ENCODE data around the gene DCUN1D1. TPM values are rescaled to one million over a fixed set of nuclear protein-coding genes. Genes with fewer than 3 reads are reported as not detected.
A peak's percentile ranks its signal among the peaks of the same experiment; 100 is the strongest.

Gene DCUN1D1
- total and polyA plus RNA-seq, 8 donors: 7.0 to 56.4 (median 14.5) TPM

DNA sequence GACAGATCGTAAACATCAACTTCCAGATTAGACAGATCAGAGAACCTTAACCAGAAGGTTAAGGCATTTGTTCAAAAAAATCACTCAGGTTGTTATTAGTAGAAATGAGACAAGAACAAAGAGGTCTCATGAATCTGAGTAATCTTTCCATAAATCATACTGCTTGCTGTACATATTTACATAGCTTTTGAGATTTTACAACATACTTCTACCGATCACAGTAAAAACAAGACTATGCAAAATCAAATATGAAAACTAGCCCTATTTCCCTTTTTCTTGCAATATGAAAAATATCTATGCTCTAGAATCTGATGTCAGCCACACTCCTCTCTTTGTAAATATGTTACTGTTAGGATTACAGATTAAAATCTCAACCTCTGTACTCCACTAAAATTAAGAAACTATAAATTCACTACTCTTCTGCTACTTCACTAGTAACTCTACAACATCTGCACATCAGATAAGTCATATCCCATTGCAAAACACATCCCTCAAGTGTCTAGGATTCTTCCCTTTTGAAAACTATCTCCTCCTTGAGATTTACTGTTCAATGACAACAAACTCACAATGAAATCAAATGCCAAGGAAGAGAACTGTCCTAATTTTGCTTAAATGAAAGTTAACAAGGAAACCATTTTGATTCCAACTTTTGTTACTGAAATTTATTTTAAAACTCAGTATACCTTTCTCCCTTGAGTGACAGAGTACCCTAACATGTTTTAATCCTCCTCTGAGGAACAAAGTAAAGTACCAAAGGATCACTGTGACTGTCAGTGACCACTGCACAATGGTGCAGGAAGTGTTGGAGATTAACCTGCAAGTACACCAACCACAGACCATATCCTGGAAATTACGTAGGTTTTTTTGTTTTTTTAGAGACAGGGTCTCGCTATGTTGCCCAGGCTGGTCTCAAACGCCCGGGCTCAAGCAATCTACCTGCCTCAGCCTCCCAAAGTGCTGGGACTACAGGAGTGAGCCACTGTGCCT is 12.8 kb downstream of the DCUN1D1 start:
- H3K4me3 ChIP-seq: no peak overlapping the region
- H3K27me3 ChIP-seq: no peaks in the 10 kb centered on the region
- H3K27ac ChIP-seq: no peak overlapping the region
- peaks cover 0 to 13% (median 5%) of the 10 kb centered on the region in 4 donors for H3K36me3 ChIP-seq
- peaks cover under 1 to 70% (median 32%) of the 10 kb centered on the region in 4 donors for H3K4me1 ChIP-seq
- peak in 1 of 2 donors; percentile 20 for DNase-seq
- 58 to 68% (median 67%) methylated on average over 6 of the region's 6 CpGs for WGBS, 5 donors
- H3K9me3 ChIP-seq: no peaks in the 10 kb centered on the region
- TF ChIP-seq POLR2AphosphoS5 (IDR thresholded peaks at IDR 0.05) (peak in 1 of 3 donors; percentile 13), EP300 (IDR thresholded peaks at IDR 0.05) (no peak), POLR2A (IDR thresholded peaks at IDR 0.05) (peak in 1 of 4 donors; percentile 6)
- TF ChIP-seq, protein P1, sequence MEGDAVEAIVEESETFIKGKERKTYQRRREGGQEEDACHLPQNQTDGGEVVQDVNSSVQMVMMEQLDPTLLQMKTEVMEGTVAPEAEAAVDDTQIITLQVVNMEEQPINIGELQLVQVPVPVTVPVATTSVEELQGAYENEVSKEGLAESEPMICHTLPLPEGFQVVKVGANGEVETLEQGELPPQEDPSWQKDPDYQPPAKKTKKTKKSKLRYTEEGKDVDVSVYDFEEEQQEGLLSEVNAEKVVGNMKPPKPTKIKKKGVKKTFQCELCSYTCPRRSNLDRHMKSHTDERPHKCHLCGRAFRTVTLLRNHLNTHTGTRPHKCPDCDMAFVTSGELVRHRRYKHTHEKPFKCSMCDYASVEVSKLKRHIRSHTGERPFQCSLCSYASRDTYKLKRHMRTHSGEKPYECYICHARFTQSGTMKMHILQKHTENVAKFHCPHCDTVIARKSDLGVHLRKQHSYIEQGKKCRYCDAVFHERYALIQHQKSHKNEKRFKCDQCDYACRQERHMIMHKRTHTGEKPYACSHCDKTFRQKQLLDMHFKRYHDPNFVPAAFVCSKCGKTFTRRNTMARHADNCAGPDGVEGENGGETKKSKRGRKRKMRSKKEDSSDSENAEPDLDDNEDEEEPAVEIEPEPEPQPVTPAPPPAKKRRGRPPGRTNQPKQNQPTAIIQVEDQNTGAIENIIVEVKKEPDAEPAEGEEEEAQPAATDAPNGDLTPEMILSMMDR (IDR thresholded peaks at IDR 0.05): no peak
- intact Hi-C loops (cut with DNase I; ENCODE audit: low total_unique reads): no loop called here

DNA sequence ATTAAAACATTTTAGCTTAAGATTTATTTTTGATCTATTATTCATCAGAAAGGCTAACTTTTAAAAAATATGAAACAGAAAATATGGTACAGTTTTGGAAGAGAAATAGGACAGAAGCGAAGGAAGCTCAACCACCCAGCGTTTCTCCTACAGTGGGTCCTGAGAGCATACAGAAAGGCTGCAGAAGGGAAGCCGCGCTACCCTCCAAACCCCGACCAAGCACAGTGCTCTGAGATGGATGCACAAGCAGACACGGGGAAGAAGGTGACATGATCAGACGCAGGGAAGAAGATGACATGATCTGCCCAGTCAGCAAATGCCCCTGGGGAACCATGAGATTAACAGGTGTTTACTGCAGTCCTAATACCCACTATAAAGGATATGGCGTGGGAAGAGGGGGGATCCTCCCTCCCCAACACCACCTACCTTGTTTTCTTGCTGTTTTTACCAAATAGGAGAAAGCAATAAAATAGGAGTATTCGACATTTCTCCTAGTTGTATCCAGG is 14.4 kb downstream of the DCUN1D1 start:
- Histone ChIP-seq H3K27me3 (no peaks in the 10 kb centered on the region), H3K27ac (no peak overlapping the region), H3K9me3 (no peaks in the 10 kb centered on the region), H3K36me3 (peaks cover 0 to 13% (median 6%) of the 10 kb centered on the region in 4 donors), H3K4me1 (peaks cover 0 to 75% (median 34%) of the 10 kb centered on the region in 4 donors), H3K4me3 (no peak overlapping the region)
- no peak for DNase-seq
- intact Hi-C loops (cut with DNase I; ENCODE audit: low total_unique reads): no loop called here
- WGBS, 5 donors: 86 to 94% (median 88%) methylated on average over 9 of the region's 9 CpGs
- TF ChIP-seq POLR2A (IDR thresholded peaks at IDR 0.05): no peak
- TF ChIP-seq, protein P1 (IDR thresholded peaks at IDR 0.05): no peak
- no peak for TF ChIP-seq POLR2AphosphoS5 (IDR thresholded peaks at IDR 0.05)
- no peak for TF ChIP-seq EP300 (IDR thresholded peaks at IDR 0.05)

DNA sequence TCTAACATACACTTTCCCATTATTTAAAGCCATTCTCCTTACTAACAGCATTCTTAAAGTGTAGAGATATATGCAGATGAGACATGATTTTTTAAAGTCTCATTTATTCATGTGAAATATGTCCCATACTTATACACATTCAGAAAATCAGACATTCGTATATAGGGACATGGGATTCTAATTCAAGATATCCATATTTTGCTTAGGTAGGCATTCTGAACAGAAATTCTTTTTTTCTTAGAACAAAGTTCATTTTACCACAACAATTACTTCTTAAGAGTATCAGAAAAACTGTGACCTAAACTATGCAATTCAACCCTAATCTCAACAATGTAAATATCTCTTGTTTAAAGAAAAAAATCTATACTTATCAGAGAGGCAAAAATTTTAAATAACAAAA is 16.2 kb downstream of the DCUN1D1 start:
- intact Hi-C loops (cut with DNase I; ENCODE audit: low total_unique reads): no loop called here
- 43 to 61% (median 46%) methylated on average over 1 of the region's 1 CpG for WGBS, 5 donors
- no peak for DNase-seq
- H3K27me3 ChIP-seq: no peaks in the 10 kb centered on the region
- H3K4me3 ChIP-seq: no peak overlapping the region
- TF ChIP-seq POLR2AphosphoS5 (IDR thresholded peaks at IDR 0.05) (no peak), EP300 (IDR thresholded peaks at IDR 0.05) (no peak), POLR2A (IDR thresholded peaks at IDR 0.05) (no peak)
- TF ChIP-seq, protein P1 (IDR thresholded peaks at IDR 0.05): no peak
- H3K27ac ChIP-seq: no peak overlapping the region
- H3K36me3 ChIP-seq: peaks cover 0 to 25% (median 12%) of the 10 kb centered on the region in 4 donors
- H3K4me1 ChIP-seq: peaks cover 0 to 74% (median 37%) of the 10 kb centered on the region in 4 donors
- H3K9me3 ChIP-seq: no peaks in the 10 kb centered on the region

DNA sequence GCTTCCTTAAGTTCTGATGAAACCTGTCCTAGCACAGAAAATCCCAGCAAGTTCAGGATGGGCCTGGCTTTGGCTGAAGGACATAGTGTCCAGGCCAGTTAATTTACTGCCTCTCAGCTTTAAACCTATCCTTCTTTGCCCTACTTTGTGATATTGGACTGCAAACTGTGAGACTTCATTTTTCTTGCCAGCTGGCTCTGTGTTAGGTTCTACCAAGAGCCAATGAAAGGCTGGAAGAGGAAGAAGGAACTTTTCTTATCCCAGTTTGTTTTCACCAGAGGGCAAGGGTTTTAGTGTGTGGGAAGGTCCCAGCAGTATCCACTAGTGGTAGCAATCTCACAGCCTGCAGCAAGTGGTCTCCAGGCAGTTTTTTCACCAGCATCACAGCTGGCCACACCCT is 18.2 kb downstream of the DCUN1D1 start:
- no peaks in the 10 kb centered on the region for H3K27me3 ChIP-seq
- no peak overlapping the region for H3K4me3 ChIP-seq
- H3K9me3 ChIP-seq: no peaks in the 10 kb centered on the region
- H3K36me3 ChIP-seq: peaks cover 0 to 30% (median 19%) of the 10 kb centered on the region in 4 donors
- TF ChIP-seq POLR2A (IDR thresholded peaks at IDR 0.05) (no peak), POLR2AphosphoS5 (IDR thresholded peaks at IDR 0.05) (peak in 2 of 3 donors; percentile 35 to 41)
- TF ChIP-seq, protein P1 (IDR thresholded peaks at IDR 0.05): no peak
- peaks cover 0 to 57% (median 29%) of the 10 kb centered on the region in 4 donors for H3K4me1 ChIP-seq
- peak overlapping the region; percentile 16 to 47 (median 39) for H3K27ac ChIP-seq
- intact Hi-C loops (cut with DNase I; ENCODE audit: low total_unique reads): no loop called here
- peak in 1 of 2 donors; percentile 49 for DNase-seq
